NB4 (cell line): ENCODE measurements around the gene ZNF594.
"Not testable (repeated sequence)": the region's sequence is repeated elsewhere in the genome, so short reads cannot be mapped to it uniquely, and the experiment has no call there.

ENCODE experiments used
- POLR2A ChIP-seq: IDR thresholded peaks from 2 replicates; pipeline ENCODE4 v1.6.1; 2011; ENCODE audit warnings: mild to moderate bottlenecking; ENCODE audit not compliant: insufficient read length; ENCODE audit errors: extremely low read depth
- TF ChIP-seq, protein P1 (sequence below): IDR thresholded peaks from one replicate; pipeline ENCODE4 v1.5.1; 2012; ENCODE audit warnings: low read depth, low read length
- TF ChIP-seq, protein P2 (sequence below): IDR thresholded peaks from 2 replicates; pipeline ENCODE4 v1.6.1; 2011; ENCODE audit warnings: low read depth, low read length

DNA sequence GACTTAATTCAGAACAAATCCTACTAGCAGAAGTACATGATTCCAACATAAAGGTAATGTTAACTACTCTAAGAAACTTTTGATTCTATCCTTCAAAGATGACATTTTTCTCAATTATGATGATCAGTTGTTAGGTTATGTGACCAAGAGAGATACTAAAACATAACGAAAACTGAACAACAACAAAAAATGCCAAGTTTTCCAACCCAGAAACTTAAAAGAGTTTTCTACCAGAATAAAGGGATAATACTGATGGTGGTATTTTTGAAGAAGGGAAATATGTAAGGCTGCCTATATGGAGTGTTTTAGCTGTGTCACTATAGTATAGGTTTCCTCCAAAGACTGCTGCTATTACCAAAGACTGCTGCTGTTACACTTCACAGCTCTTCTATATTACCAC, 45.5 kb downstream of the ZNF594 start:
- TF ChIP-seq, protein P1, sequence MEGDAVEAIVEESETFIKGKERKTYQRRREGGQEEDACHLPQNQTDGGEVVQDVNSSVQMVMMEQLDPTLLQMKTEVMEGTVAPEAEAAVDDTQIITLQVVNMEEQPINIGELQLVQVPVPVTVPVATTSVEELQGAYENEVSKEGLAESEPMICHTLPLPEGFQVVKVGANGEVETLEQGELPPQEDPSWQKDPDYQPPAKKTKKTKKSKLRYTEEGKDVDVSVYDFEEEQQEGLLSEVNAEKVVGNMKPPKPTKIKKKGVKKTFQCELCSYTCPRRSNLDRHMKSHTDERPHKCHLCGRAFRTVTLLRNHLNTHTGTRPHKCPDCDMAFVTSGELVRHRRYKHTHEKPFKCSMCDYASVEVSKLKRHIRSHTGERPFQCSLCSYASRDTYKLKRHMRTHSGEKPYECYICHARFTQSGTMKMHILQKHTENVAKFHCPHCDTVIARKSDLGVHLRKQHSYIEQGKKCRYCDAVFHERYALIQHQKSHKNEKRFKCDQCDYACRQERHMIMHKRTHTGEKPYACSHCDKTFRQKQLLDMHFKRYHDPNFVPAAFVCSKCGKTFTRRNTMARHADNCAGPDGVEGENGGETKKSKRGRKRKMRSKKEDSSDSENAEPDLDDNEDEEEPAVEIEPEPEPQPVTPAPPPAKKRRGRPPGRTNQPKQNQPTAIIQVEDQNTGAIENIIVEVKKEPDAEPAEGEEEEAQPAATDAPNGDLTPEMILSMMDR = not testable (repeated sequence)
- TF ChIP-seq, protein P2, sequence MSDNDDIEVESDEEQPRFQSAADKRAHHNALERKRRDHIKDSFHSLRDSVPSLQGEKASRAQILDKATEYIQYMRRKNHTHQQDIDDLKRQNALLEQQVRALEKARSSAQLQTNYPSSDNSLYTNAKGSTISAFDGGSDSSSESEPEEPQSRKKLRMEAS = not testable (repeated sequence)
- not testable (repeated sequence) for TF ChIP-seq POLR2A
